HL-60 (cell line): ENCODE results near the gene USP32.

Experiments
- DNase-seq, 2 experiments: peaks; one replicate each; pipeline ENCODE4 v3.0.0-alpha.2; 2010 to 2020; ENCODE audit warnings: low read depth in 1 of 2, low spot score in 1 of 2
- H3K27ac ChIP-seq: fragments of 250-450 bp; sonication (Bioruptor Pico); replicated peaks from 2 replicates; pipeline ENCODE4 v1.5.1; 2020; ENCODE audit warnings: mild to moderate bottlenecking, moderate library complexity
- H3K27me3 ChIP-seq: fragments of 250-450 bp; sonication (Bioruptor Pico); 2 replicates; pipeline ENCODE4 v1.5.1; 2021; ENCODE audit warnings: mild to moderate bottlenecking, moderate library complexity; ENCODE audit not compliant: insufficient read depth, poor library complexity, severe bottlenecking
- H3K4me3 ChIP-seq: replicated peaks from 2 replicates; pipeline ENCODE4 v1.5.1; 2011; ENCODE audit warnings: mild to moderate bottlenecking, control low read depth, low read length; ENCODE audit not compliant: insufficient read depth
- CTCF ChIP-seq: IDR thresholded peaks from one replicate; pipeline ENCODE4 v1.5.1; 2011; ENCODE audit warnings: low read length, control low read depth, inconsistent platforms; ENCODE audit not compliant: insufficient read depth
- GABPA ChIP-seq: IDR thresholded peaks from 2 replicates; pipeline ENCODE4 v1.6.1; 2012; ENCODE audit warnings: low read depth
- POLR2AphosphoS5 ChIP-seq: IDR thresholded peaks from 2 replicates; pipeline ENCODE4 v1.6.1; 2012; ENCODE audit warnings: low read depth
- REST ChIP-seq: IDR thresholded peaks from 2 replicates; pipeline ENCODE4 v1.6.1; 2012; ENCODE audit warnings: low read depth; ENCODE audit not compliant: insufficient replicate concordance
- SPI1 ChIP-seq: IDR thresholded peaks from 2 replicates; pipeline ENCODE4 v1.6.1; 2012; ENCODE audit warnings: low read depth, mild to moderate bottlenecking, borderline replicate concordance

The USP32 gene

GRCh38 chr17:60327134-60327900 lies 64.6 kb downstream of the USP32 start:
- Histone ChIP-seq H3K27ac (no peak overlapping the region), H3K27me3 (no peaks in the 10 kb centered on the region), H3K4me3 (no peak overlapping the region)
- TF ChIP-seq CTCF (no peak), GABPA (no peak), POLR2AphosphoS5 (no peak), SPI1 (no peak), REST (no peak)
- no peak for DNase-seq

GRCh38 chr17:60326702-60327101 lies 65.2 kb downstream of the USP32 start:
- Histone ChIP-seq H3K27me3 (no peaks in the 10 kb centered on the region), H3K4me3 (no peak overlapping the region), H3K27ac (no peak overlapping the region)
- no peak for DNase-seq
- TF ChIP-seq POLR2AphosphoS5 (no peak), REST (no peak), SPI1 (no peak), CTCF (no peak), GABPA (no peak)

- no peak for DNase-seq
- Histone ChIP-seq H3K27ac (no peak overlapping the region), H3K4me3 (no peak overlapping the region), H3K27me3 (no peaks in the 10 kb centered on the region)
- no peak for TF ChIP-seq REST
- TF ChIP-seq SPI1 = no peak
- TF ChIP-seq CTCF = no peak
- TF ChIP-seq POLR2AphosphoS5 = no peak
- no peak for TF ChIP-seq GABPA
These were observed 66.0 kb downstream of the USP32 start for GRCh38 chr17:60325730-60326524.
